Kidney epithelial cell (primary cell): ENCODE results near the gene MCTP1. TPM values are rescaled to one million over a fixed set of nuclear protein-coding genes. Genes with fewer than 3 reads are reported as not detected.

ENCODE experiments used
- DNase-seq: peaks from one replicate; pipeline ENCODE4 v3.0.0-alpha.2; 2010; ENCODE audit warnings: low read depth
- H3K27me3 ChIP-seq: 2 replicates; pipeline ENCODE4 v1.6.0; 2011; ENCODE audit warnings: low read length; ENCODE audit not compliant: control insufficient read depth, insufficient read depth
- H3K36me3 ChIP-seq: 2 replicates; pipeline ENCODE4 v1.5.1; 2011; ENCODE audit warnings: low read length; ENCODE audit not compliant: control insufficient read depth, insufficient read depth
- H3K4me3 ChIP-seq: 2 replicates; pipeline ENCODE4 v1.5.1; 2011; ENCODE audit warnings: low read depth, mild to moderate bottlenecking, control low read depth, low read length
- CTCF ChIP-seq: IDR thresholded peaks from 2 replicates; pipeline ENCODE4 v1.5.1; 2011; ENCODE audit warnings: mild to moderate bottlenecking, moderate library complexity, low read length, control low read depth, inconsistent platforms; ENCODE audit not compliant: insufficient read depth, poor library complexity, severe bottlenecking
- total RNA-seq: library from RNA; depleted of rRNA; stranded (reverse); fragments of >200 nt; gene quantifications from 2 replicates; pipeline ENCODE4 v1.2.3, GENCODE V29; 2015

MCTP1 gene
- total RNA-seq, 1 donor from 2014 or later: 12.9 TPM

- no peak for DNase-seq
- Histone ChIP-seq H3K36me3 (no peaks in the 10 kb centered on the region), H3K4me3 (no peak overlapping the region), H3K27me3 (no peaks in the 10 kb centered on the region)
- no peak for TF ChIP-seq CTCF
Measured at GRCh38 chr5:94983861-94984535, 300.9 kb downstream of the MCTP1 start.

- no peak overlapping the region for H3K4me3 ChIP-seq
- no peak for DNase-seq
- H3K27me3 ChIP-seq: no peaks in the 10 kb centered on the region
- H3K36me3 ChIP-seq: no peaks in the 10 kb centered on the region
- TF ChIP-seq CTCF: no peak
Measured at GRCh38 chr5:94977437-94977836, 307.5 kb downstream of the MCTP1 start.

- Histone ChIP-seq H3K27me3 (no peaks in the 10 kb centered on the region), H3K36me3 (no peaks in the 10 kb centered on the region), H3K4me3 (no peak overlapping the region)
- no peak for DNase-seq
- no peak for TF ChIP-seq CTCF
Measured at GRCh38 chr5:94976853-94977252, 308.0 kb downstream of the MCTP1 start.

GRCh38 chr5:94972268-94972667 is 312.6 kb downstream of the MCTP1 start:
- TF ChIP-seq CTCF: no peak
- Histone ChIP-seq H3K27me3 (no peaks in the 10 kb centered on the region), H3K36me3 (no peaks in the 10 kb centered on the region), H3K4me3 (no peak overlapping the region)
- DNase-seq: no peak

- Histone ChIP-seq H3K4me3 (no peak overlapping the region), H3K27me3 (no peaks in the 10 kb centered on the region), H3K36me3 (no peaks in the 10 kb centered on the region)
- peak; percentile 32 for TF ChIP-seq CTCF
- DNase-seq: no peak
Measured at GRCh38 chr5:94969174-94969573, 315.7 kb downstream of the MCTP1 start.

- peak; percentile 29 for DNase-seq
- H3K36me3 ChIP-seq: no peaks in the 10 kb centered on the region
- no peaks in the 10 kb centered on the region for H3K27me3 ChIP-seq
- H3K4me3 ChIP-seq: no peak overlapping the region
- TF ChIP-seq CTCF: peak; percentile 54
Measured at GRCh38 chr5:94968507-94969095, 316.3 kb downstream of the MCTP1 start.
